K562 (cell line): ENCODE measurements around the gene HAPLN2. TPM values are rescaled to one million over a fixed set of nuclear protein-coding genes. Genes with fewer than 3 reads are reported as not detected.

Source experiments
- ATAC-seq: fragments of 200-7000 bp; cut with Tn5 transposase; 3 replicates; pipeline ENCODE4 v1.9.1; 2020; ENCODE audit warnings: moderate library complexity
- BruUV-seq: library from RNA; stranded (reverse); fragments of 400-500 nt; replicated peaks from 2 replicates; lab custom pipeline; 2021; lab: Mats Ljungman, UMichigan
- CTCF ChIA-PET: fragments of 300-600 bp; formaldehyde crosslinking; extraction: SDS; loops from one replicate; lab custom pipeline; 2021; ENCODE audit warnings: low intra/inter-chr PET ratio; lab: Yijun Ruan, JAX
- POLR2A ChIA-PET: fragments of 300-600, 350-650 bp; sonication (Branson Sonifier 250); formaldehyde crosslinking; extraction: SDS; loops from one replicate; lab custom pipeline; 2021; ENCODE audit warnings: antibody characterized with exemption, inconsistent platforms; lab: Yijun Ruan, JAX
- DNase-seq, 4 experiments: peaks; one replicate each; pipeline versions ENCODE4 v3.0.0 to v3.0.0-alpha.2; 2011 to 2018; ENCODE audit warnings: low spot score in 3 of 4, mixed read lengths in 3 of 4; ENCODE audit errors: extremely low read depth in 1 of 4
- FAIRE-seq: peaks from 2 replicates; lab custom pipeline; 2011; peaks lifted over from hg19 to GRCh38; lab: Jason Lieb, UNC
- H2AFZ ChIP-seq: 2 replicates; pipeline ENCODE4 v1.6.0; 2011; ENCODE audit warnings: low read depth, low read length, control low read depth, inconsistent platforms
- H3K27ac ChIP-seq: fragments of 200-600 bp; 3 replicates; pipeline ENCODE4 v1.8.0; 2011; ENCODE audit warnings: low read depth, mild to moderate bottlenecking, control low read depth, inconsistent platforms, low read length, moderate library complexity, mixed read lengths; ENCODE audit errors: extremely low read depth
- H3K27me3 ChIP-seq, 2 experiments: fragments of 300-600 bp in 1 of 2; 2 replicates in 1 of 2; 3 replicates in 1 of 2; pipeline versions ENCODE4 v1.6.0 to v1.8.0; 2011; ENCODE audit warnings: inconsistent platforms in 2 of 2, low read length in 2 of 2, mild to moderate bottlenecking in 1 of 2, mixed read lengths in 1 of 2, moderate library complexity in 1 of 2; ENCODE audit not compliant: control insufficient read depth in 2 of 2, insufficient read depth in 2 of 2
- H3K36me3 ChIP-seq: fragments of 300-600 bp; 3 replicates; pipeline ENCODE4 v1.8.0; 2011; ENCODE audit warnings: mild to moderate bottlenecking, low read length, inconsistent platforms; ENCODE audit not compliant: control insufficient read depth, insufficient read depth
- H3K4me1 ChIP-seq, 2 experiments: fragments of 200-600 bp in 1 of 2; replicated peaks in 1 of 2; 2 replicates in 1 of 2; 3 replicates in 1 of 2; pipeline versions ENCODE4 v1.5.1 to v1.8.0; 2011; ENCODE audit warnings: inconsistent platforms in 2 of 2, low read length in 2 of 2, mild to moderate bottlenecking in 1 of 2, mixed read lengths in 1 of 2, moderate library complexity in 1 of 2; ENCODE audit not compliant: control insufficient read depth in 2 of 2, insufficient read depth in 2 of 2
- H3K4me2 ChIP-seq: 2 replicates; pipeline ENCODE4 v1.6.1; 2011; ENCODE audit warnings: low read length, control low read depth, inconsistent platforms, mixed read lengths; ENCODE audit not compliant: insufficient read depth
- H3K4me3 ChIP-seq: fragments of 200-600 bp; sonication (generic), shearing (Covaris generic); 2 replicates; pipeline ENCODE4 v1.5.1; 2016; ENCODE audit warnings: control low read depth, inconsistent platforms
- H3K79me2 ChIP-seq: fragments of 200-600 bp; 3 replicates; pipeline ENCODE4 v1.8.0; 2011; ENCODE audit warnings: low read length, inconsistent platforms; ENCODE audit not compliant: control insufficient read depth, insufficient read depth
- H3K9ac ChIP-seq, 2 experiments: 2 replicates each; pipeline versions ENCODE4 v1.6.0 to v1.6.1; 2011; ENCODE audit warnings: low read depth in 2 of 2, low read length in 2 of 2, control low read depth in 1 of 2, inconsistent platforms in 1 of 2, mild to moderate bottlenecking in 1 of 2, mixed read lengths in 1 of 2; ENCODE audit not compliant: insufficient read depth in 1 of 2
- H3K9me1 ChIP-seq: one replicate; pipeline ENCODE4 v1.6.0; 2011; ENCODE audit warnings: inconsistent platforms, mild to moderate bottlenecking, low read length, moderate library complexity; ENCODE audit not compliant: control insufficient read depth, insufficient read depth
- H3K9me3 ChIP-seq: replicated peaks from 2 replicates; pipeline ENCODE4 v1.5.1; 2011; ENCODE audit warnings: low read depth, low read length, inconsistent platforms; ENCODE audit not compliant: control insufficient read depth, insufficient read depth
- H4K20me1 ChIP-seq: replicated peaks from 2 replicates; pipeline ENCODE4 v1.6.1; 2011; ENCODE audit warnings: low read length, inconsistent platforms, mixed read lengths; ENCODE audit not compliant: control insufficient read depth, insufficient read depth
- BCOR ChIP-seq: fragments of 450-650 bp; IDR thresholded peaks from 2 replicates; pipeline ENCODE4 v1.6.1; 2016
- EGR1 ChIP-seq: fragments of 450-650 bp; conservative IDR thresholded peaks from 2 replicates; pipeline ENCODE4 v1.6.1; 2017; ENCODE audit warnings: mild to moderate bottlenecking
- HDAC2 ChIP-seq: fragments of 450-650 bp; IDR thresholded peaks from 2 replicates; pipeline ENCODE4 v1.6.1; 2016; ENCODE audit warnings: mild to moderate bottlenecking
- ILK ChIP-seq: fragments of 450-650 bp; IDR thresholded peaks from 2 replicates; pipeline ENCODE4 v1.6.1; 2016; ENCODE audit warnings: missing genetic modification characterization, low read depth, mild to moderate bottlenecking, missing compliant biosample characterization, moderate library complexity, borderline replicate concordance
- MLX ChIP-seq, 2 experiments: fragments of 450-650 bp in 1 of 2; sonication (generic) in 1 of 2; formaldehyde crosslinking; conservative IDR thresholded peaks; 2 replicates each; pipeline versions ENCODE4 v1.4.0 to v1.8.1; 2020 to 2022; ENCODE audit warnings: mild to moderate bottlenecking in 1 of 2, missing genetic modification reagents in 1 of 2
- NCOA4 ChIP-seq: fragments of 450-650 bp; IDR thresholded peaks from 2 replicates; pipeline ENCODE4 v1.6.1; 2018; ENCODE audit warnings: mild to moderate bottlenecking; ENCODE audit not compliant: partially characterized antibody
- NR2C2 ChIP-seq, 2 experiments: fragments of 200-800 bp in 1 of 2; sonication (Bioruptor generic) in 1 of 2; sonication (generic) in 1 of 2; formaldehyde crosslinking in 1 of 2; IDR thresholded peaks; 2 replicates each; pipeline versions ENCODE4 v1.6.1 to v1.8.0; 2016 to 2022; ENCODE audit warnings: mild to moderate bottlenecking in 1 of 2, missing compliant biosample characterization in 1 of 2, missing genetic modification characterization in 1 of 2, missing genetic modification reagents in 1 of 2
- OTX1 ChIP-seq: fragments of 450-650 bp; formaldehyde crosslinking; IDR thresholded peaks from 2 replicates; pipeline ENCODE4 v1.4.0; 2022; ENCODE audit warnings: mild to moderate bottlenecking
- PHF21A ChIP-seq: fragments of 450-650 bp; IDR thresholded peaks from 2 replicates; pipeline ENCODE4 v1.6.1; 2017; ENCODE audit warnings: low read depth, borderline replicate concordance
- POLR2AphosphoS2 ChIP-seq: IDR thresholded peaks from 2 replicates; pipeline ENCODE4 v1.6.1; 2012; ENCODE audit warnings: low read length, improper control_type of control experiment
- RCOR1 ChIP-seq, 2 experiments: IDR thresholded peaks; 2 replicates each; pipeline ENCODE4 v1.6.1; 2012; ENCODE audit warnings: low read depth in 2 of 2, low read length in 2 of 2, borderline replicate concordance in 1 of 2, improper control_type of control experiment in 1 of 2
- SMAD4 ChIP-seq: fragments of 250-450 bp; sonication (Bioruptor Pico); conservative IDR thresholded peaks from 2 replicates; pipeline ENCODE4 v1.8.0; 2021; ENCODE audit warnings: inconsistent platforms, mild to moderate bottlenecking, moderate library complexity
- SMARCA5 ChIP-seq: fragments of 450-650 bp; IDR thresholded peaks from 2 replicates; pipeline ENCODE4 v1.6.1; 2016
- SPI1 ChIP-seq: IDR thresholded peaks from 2 replicates; pipeline ENCODE4 v1.6.1; 2011; ENCODE audit warnings: low read depth, low read length, control low read depth, borderline replicate concordance
- YY1 ChIP-seq, 3 experiments: IDR thresholded peaks; 2 replicates each; pipeline ENCODE4 v1.6.1; 2011; ENCODE audit warnings: low read length in 2 of 3, mild to moderate bottlenecking in 2 of 3, moderate library complexity in 2 of 3, borderline replicate concordance in 1 of 3, control low read depth in 1 of 3, low read depth in 1 of 3; ENCODE audit not compliant: insufficient read depth in 3 of 3, insufficient replicate concordance in 2 of 3, control insufficient read depth in 1 of 3, insufficient read length in 1 of 3; ENCODE audit errors: extremely low read depth in 1 of 3
- ZBTB1 ChIP-seq: sonication (generic); formaldehyde crosslinking; IDR thresholded peaks from 2 replicates; pipeline ENCODE4 v1.8.1; 2023; ENCODE audit warnings: missing genetic modification reagents, low read depth, mild to moderate bottlenecking, borderline replicate concordance
- ZNF512 ChIP-seq: IDR thresholded peaks from 2 replicates; pipeline ENCODE4 v1.6.1; 2016; ENCODE audit warnings: missing genetic modification characterization, missing compliant biosample characterization
- ZNF584 ChIP-seq: fragments of 200-800 bp; sonication (Bioruptor generic); IDR thresholded peaks from 2 replicates; pipeline ENCODE4 v1.6.1; 2016; ENCODE audit warnings: low read depth, mild to moderate bottlenecking, missing genetic modification characterization, missing compliant biosample characterization
- WGBS: fragments of 100-300 bp; shearing (Covaris generic); methylation state at CpG from one replicate; pipeline ENCODE4 v1.1.6; 2016; ENCODE audit warnings: low coverage, mixed read lengths; ENCODE audit not compliant: insufficient coverage; ENCODE audit errors: missing lambda C conversion rate; 5-methylcytosine and 5-hydroxymethylcytosine counted together
- in situ Hi-C: fragments of 300-500 bp; cut with MboI; formaldehyde crosslinking; loops from 4 replicates; pipeline ENCODE4 v1.15.0; 2018; ENCODE audit warnings: inconsistent platforms, mixed read lengths
- intact Hi-C: fragments of 100-400 bp; cut with micrococcal nuclease; formaldehyde crosslinking; loops from 2 replicates; pipeline ENCODE4 v1.14.2; 2022
- polyA plus RNA-seq, 8 experiments: library from polyadenylated mRNA; depleted of rRNA in 4 of 8; stranded (reverse) in 5 of 8; unstranded in 3 of 8; fragments of >200 nt; fragmentation: Nextera tagmentation in 2 of 8; fragmentation: Illumina TruSeq in 1 of 8; extraction: Ambion mirVana in 2 of 8; extraction: Trizol in 1 of 8; gene quantifications; 2 replicates each; pipeline versions ENCODE4 v1.2.1 to v1.2.3, GENCODE V29; 2011 to 2014; ENCODE audit warnings: inconsistent platforms in 1 of 8, missing spikeins in 1 of 8
- total RNA-seq, 7 experiments: library from RNA; depleted of rRNA in 6 of 7; stranded (reverse); fragments of >200 nt in 6 of 7; fragmentation: Illumina TruSeq in 2 of 7; extraction: Trizol in 2 of 7; gene quantifications; 2 replicates each; pipeline versions ENCODE4 v1.2.1 to v1.2.3, GENCODE V29; 2011 to 2021; ENCODE audit warnings: low replicate concordance in 1 of 7

Gene HAPLN2
- total and polyA plus RNA-seq, 9 of the 15 experiments (the other 6 are each of a cell fraction or from before 2014, with no cell fraction given): 0.14 to 5.2 (median 3.8) TPM; not detected in 4

GRCh38 chr1:156662005-156662799 lies 43.0 kb downstream of the HAPLN2 start:
- Histone ChIP-seq H2AFZ (peak overlapping the region; percentile 84), H3K9ac (peak overlapping the region; percentile 93 to 100), H4K20me1 (peaks cover 27% of the 10 kb centered on the region), H3K36me3 (peaks cover 23% of the 10 kb centered on the region; the same call in 2 of the 3 replicates), H3K9me3 (no peaks in the 10 kb centered on the region), H3K27ac (peak overlapping the region; percentile 100), H3K79me2 (peaks cover 51% of the 10 kb centered on the region), H3K4me1 (peaks cover 70 to 81% of the 10 kb centered on the region in 2 experiments), H3K4me3 (peak overlapping the region; percentile 79), H3K4me2 (peak overlapping the region; percentile 100), H3K27me3 (no peaks in the 10 kb centered on the region), H3K9me1 (peaks cover 9% of the 10 kb centered on the region)
- intact Hi-C loops (no loop called here), in situ Hi-C loops (no loop called here)
- ATAC-seq (no peak), FAIRE-seq (peak; percentile 69), DNase-seq (no peak)
- ChIA-PET CTCF (interaction anchor here (5.1 kb wide), 1 partner anchor 16 kb away, joined by 110 read pairs; the partner anchor contains the start of gene NES), POLR2A (interaction anchor here (0.6 to 2.9 kb wide), 15 partner anchors 9 to 272 kb away, joined by 3 to 24 read pairs (median 4); partner anchors contain the start of genes CRABP2, ISG20L2, METTL25B and MRPL24)
- BruUV-seq: no TSS peak
- 26% methylated on average over 10 of the region's 12 CpGs for WGBS
- TF ChIP-seq ILK (tag): no peak
- no peak for TF ChIP-seq OTX1 (CRISPR knock-in tag)
- TF ChIP-seq RCOR1 (IDR thresholded peaks at IDR 0.05; ENCODE audit: borderline replicate concordance in 1 of 2, low read depth in 2 of 2, low read length in 2 of 2): peak in 1 of 2 experiments; percentile 75; a peak in 2 of 4 replicates
- TF ChIP-seq SMARCA5: peak; percentile 87
- peak; percentile 10; the same call in 1 of the 2 replicates for TF ChIP-seq PHF21A
- peak; percentile 94 for TF ChIP-seq HDAC2
- TF ChIP-seq SPI1: peak; percentile 82
- TF ChIP-seq ZNF584: 0 out of 2 replicates have a peak, but pooled peaks have one; percentile 15
- TF ChIP-seq ZNF512 (tag): peak; percentile 63; the same call in 1 of the 2 replicates
- TF ChIP-seq NR2C2 (CRISPR knock-in tag; IDR thresholded peaks at IDR 0.05): 0 out of 2 replicates have a peak, but pooled peaks have one; percentile 21
- no peak for TF ChIP-seq NR2C2 (tag; IDR thresholded peaks at IDR 0.05)
- peak; percentile 99 for TF ChIP-seq BCOR
- peak in 1 of 3 experiments; percentile 9 for TF ChIP-seq YY1 (IDR thresholded peaks at IDR 0.05; ENCODE audit: borderline replicate concordance in 1 of 3, control insufficient read depth in 1 of 3, extremely low read depth in 1 of 3, insufficient read depth in 3 of 3, insufficient read length in 1 of 3, insufficient replicate concordance in 2 of 3, low read depth in 1 of 3, low read length in 2 of 3)
- TF ChIP-seq POLR2AphosphoS2: no peak
- 0 out of 2 replicates have a peak, but pooled peaks have one; percentile 20 for TF ChIP-seq SMAD4 (CRISPR knock-in tag)
- no peak for TF ChIP-seq ZBTB1 (CRISPR knock-in tag)
- TF ChIP-seq EGR1: peak; percentile 64
- TF ChIP-seq NCOA4: no peak
- TF ChIP-seq MLX (CRISPR knock-in tag; conservative IDR thresholded peaks at IDR 0.05): no peak
